ENCODE data around the gene PTMS. TPM values are rescaled to one million over a fixed set of nuclear protein-coding genes. Genes with fewer than 3 reads are reported as not detected.

Gene PTMS
- total RNA-seq, 2 donors from 2014 or later, result 285 to 339 TPM

DNA sequence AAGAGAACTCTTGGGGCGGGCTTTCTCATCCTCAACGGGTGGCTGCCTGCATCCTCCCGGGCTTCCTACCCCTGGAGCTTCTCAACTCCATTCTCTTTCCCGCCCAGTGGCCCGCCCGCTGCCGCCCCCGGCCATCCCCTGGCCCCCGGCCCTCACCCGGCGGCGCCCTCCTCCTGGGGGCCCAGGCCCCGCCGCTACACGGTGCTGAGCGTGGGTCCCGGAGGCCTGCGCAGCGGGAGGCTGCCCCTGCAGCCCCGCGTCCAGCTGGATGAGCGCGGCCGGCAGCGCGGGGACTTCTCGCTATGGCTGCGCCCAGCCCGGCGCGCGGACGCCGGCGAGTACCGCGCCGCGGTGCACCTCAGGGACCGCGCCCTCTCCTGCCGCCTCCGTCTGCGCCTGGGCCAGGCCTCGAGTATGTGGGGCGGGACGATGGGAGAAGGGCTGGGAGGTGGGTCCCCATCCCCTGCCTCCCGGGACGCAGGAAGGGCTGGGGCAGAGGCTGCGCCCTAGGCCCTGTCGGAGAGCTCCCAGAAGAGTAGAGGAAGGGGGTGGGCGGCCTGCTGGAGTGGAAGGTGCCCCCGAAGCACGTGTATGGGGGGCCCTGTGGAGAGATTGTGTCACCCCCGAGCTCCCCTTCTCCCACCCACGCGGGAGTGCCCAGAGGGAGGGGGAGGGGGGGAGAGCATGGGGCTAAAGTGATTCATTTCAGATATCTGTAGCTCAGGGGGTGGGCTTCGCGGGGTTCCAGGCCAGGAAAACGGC is 7.6 kb downstream of the PTMS start:
- no peaks in the 10 kb centered on the region for H3K9me3 ChIP-seq
- peak overlapping the region; percentile 5 to 9 for H3K4me3 ChIP-seq
- no peak for DNase-seq (ENCODE audit: low spot score)
- intact Hi-C loops (cut with DNase I), result no loop called here
- 45% methylated on average over 59 of the region's 60 CpGs for WGBS
- no peak overlapping the region for H3K27ac ChIP-seq
- H3K36me3 ChIP-seq, result peaks cover 0 to 7% of the 10 kb centered on the region in 2 donors
- H3K27me3 ChIP-seq (replicated peaks; ENCODE audit: insufficient read depth), result no peaks in the 10 kb centered on the region
- peaks cover 6% of the 10 kb centered on the region for H3K4me1 ChIP-seq (replicated peaks)
- TF ChIP-seq POLR2A (IDR thresholded peaks at IDR 0.05) (no peak), POLR2AphosphoS5 (IDR thresholded peaks at IDR 0.05) (no peak)
- TF ChIP-seq, protein P1, sequence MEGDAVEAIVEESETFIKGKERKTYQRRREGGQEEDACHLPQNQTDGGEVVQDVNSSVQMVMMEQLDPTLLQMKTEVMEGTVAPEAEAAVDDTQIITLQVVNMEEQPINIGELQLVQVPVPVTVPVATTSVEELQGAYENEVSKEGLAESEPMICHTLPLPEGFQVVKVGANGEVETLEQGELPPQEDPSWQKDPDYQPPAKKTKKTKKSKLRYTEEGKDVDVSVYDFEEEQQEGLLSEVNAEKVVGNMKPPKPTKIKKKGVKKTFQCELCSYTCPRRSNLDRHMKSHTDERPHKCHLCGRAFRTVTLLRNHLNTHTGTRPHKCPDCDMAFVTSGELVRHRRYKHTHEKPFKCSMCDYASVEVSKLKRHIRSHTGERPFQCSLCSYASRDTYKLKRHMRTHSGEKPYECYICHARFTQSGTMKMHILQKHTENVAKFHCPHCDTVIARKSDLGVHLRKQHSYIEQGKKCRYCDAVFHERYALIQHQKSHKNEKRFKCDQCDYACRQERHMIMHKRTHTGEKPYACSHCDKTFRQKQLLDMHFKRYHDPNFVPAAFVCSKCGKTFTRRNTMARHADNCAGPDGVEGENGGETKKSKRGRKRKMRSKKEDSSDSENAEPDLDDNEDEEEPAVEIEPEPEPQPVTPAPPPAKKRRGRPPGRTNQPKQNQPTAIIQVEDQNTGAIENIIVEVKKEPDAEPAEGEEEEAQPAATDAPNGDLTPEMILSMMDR (IDR thresholded peaks at IDR 0.05), result no peak

DNA sequence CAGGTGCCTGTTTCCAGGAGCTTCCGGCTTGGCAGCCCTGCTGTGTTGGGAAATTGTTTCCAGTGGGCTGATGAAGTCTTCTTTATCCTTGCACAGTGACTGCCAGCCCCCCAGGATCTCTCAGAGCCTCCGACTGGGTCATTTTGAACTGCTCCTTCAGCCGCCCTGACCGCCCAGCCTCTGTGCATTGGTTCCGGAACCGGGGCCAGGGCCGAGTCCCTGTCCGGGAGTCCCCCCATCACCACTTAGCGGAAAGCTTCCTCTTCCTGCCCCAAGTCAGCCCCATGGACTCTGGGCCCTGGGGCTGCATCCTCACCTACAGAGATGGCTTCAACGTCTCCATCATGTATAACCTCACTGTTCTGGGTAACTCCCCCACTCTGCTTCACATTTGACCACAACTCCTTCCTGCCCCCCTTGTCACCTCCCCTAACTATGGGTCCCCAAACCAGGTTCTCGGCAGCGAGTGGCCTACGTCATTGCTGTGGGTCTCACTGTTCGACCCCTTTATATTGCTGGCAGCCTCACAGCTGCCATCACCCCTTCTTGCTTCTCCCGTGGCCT is 8.4 kb downstream of the PTMS start:
- Histone ChIP-seq H3K4me1 (replicated peaks) (peaks cover 2% of the 10 kb centered on the region), H3K9me3 (no peaks in the 10 kb centered on the region), H3K36me3 (peaks cover 0 to 7% of the 10 kb centered on the region in 2 donors), H3K27ac (peak overlapping the region; percentile 47 to 89), H3K27me3 (replicated peaks; ENCODE audit: insufficient read depth) (no peaks in the 10 kb centered on the region), H3K4me3 (no peak overlapping the region)
- TF ChIP-seq POLR2AphosphoS5 (IDR thresholded peaks at IDR 0.05) (no peak), POLR2A (IDR thresholded peaks at IDR 0.05) (no peak)
- TF ChIP-seq, protein P1 (IDR thresholded peaks at IDR 0.05), result no peak
- no peak for DNase-seq (ENCODE audit: low spot score)
- 85% methylated on average over 15 of the region's 15 CpGs for WGBS
- intact Hi-C loops (cut with DNase I), result loop anchor here (5.0 kb wide), 2 partner anchors 37 to 157 kb away; no protein-coding TSS in a partner anchor

DNA sequence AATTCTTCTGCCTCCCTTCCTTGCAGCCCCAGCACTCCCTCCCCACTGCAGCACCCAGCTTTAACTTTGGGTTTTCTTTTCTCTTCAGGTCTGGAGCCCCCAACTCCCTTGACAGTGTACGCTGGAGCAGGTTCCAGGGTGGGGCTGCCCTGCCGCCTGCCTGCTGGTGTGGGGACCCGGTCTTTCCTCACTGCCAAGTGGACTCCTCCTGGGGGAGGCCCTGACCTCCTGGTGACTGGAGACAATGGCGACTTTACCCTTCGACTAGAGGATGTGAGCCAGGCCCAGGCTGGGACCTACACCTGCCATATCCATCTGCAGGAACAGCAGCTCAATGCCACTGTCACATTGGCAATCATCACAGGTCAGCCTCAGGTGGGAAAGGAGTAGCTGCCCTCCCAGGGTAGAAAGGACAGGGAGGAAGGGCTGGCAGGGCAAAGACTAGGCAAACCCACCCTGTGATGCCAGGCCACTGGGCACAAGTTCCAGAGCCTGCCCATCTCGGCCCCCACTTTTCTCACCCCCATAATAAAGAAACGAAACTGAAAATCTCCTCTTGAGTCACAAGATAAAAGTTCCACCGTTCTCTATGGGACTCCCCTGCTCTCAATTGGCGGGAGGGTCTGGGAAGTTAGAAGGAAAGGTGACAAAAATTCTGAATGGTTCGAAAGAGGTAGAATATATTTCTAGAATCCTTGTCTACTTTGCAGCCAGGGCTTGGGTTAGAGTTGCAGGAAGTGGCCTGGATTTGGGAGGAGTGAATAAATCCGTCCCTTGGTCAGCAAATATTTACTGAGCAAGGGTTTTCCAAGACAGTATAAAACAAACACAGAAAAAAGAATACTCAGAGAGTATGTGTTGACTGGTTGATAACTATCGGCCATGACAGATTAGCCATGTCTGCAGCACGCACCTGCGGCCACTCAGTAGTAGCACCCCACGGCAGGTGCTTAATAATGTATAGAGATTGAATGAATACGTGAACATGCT is 9.3 kb downstream of the PTMS start:
- DNase-seq (ENCODE audit: low spot score), result no peak
- Histone ChIP-seq H3K4me1 (replicated peaks) (peaks cover 2% of the 10 kb centered on the region), H3K36me3 (peaks cover 0 to 2% of the 10 kb centered on the region in 2 donors), H3K27me3 (replicated peaks; ENCODE audit: insufficient read depth) (no peaks in the 10 kb centered on the region), H3K9me3 (no peaks in the 10 kb centered on the region), H3K4me3 (no peak overlapping the region), H3K27ac (peak overlapping the region; percentile 51 to 89)
- intact Hi-C loops (cut with DNase I), result loop anchor here (5.0 kb wide), 2 partner anchors 38 to 158 kb away; no protein-coding TSS in a partner anchor
- 72% methylated on average over 16 of the region's 16 CpGs for WGBS
- TF ChIP-seq POLR2AphosphoS5 (IDR thresholded peaks at IDR 0.05) (peak; percentile 69), POLR2A (IDR thresholded peaks at IDR 0.05) (no peak)

DNA sequence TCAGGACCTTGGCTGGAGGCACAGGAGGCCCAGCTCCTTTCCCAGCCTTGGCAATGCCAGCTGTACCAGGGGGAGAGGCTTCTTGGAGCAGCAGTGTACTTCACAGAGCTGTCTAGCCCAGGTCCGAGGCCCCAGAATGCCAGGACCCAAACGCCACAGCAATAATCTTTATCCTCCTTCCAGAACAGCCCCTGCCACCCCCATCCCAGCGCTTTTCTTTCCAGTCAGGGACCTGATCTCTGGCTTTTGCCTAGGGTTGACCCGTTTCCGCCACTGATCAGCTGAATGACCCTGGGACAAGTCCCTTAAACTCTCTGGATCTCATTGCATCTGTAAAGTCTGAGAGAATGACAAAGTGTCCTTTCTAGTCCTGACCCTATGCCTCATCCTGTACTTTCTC is 11.2 kb downstream of the PTMS start:
- 88% methylated on average over 5 of the region's 5 CpGs for WGBS
- no peak overlapping the region for H3K4me3 ChIP-seq
- DNase-seq (ENCODE audit: low spot score), result no peak
- peaks cover 2% of the 10 kb centered on the region for H3K4me1 ChIP-seq (replicated peaks)
- H3K27me3 ChIP-seq (replicated peaks; ENCODE audit: insufficient read depth), result no peaks in the 10 kb centered on the region
- intact Hi-C loops (cut with DNase I), result loop anchor here (5.0 kb wide), 2 partner anchors 40 to 160 kb away; no protein-coding TSS in a partner anchor
- peak overlapping the region; percentile 89 to 92 for H3K27ac ChIP-seq
- TF ChIP-seq, protein P1 (IDR thresholded peaks at IDR 0.05), result no peak
- TF ChIP-seq POLR2AphosphoS5 (IDR thresholded peaks at IDR 0.05) (no peak), POLR2A (IDR thresholded peaks at IDR 0.05) (no peak)
- H3K9me3 ChIP-seq, result no peaks in the 10 kb centered on the region
- H3K36me3 ChIP-seq, result no peaks in the 10 kb centered on the region

DNA sequence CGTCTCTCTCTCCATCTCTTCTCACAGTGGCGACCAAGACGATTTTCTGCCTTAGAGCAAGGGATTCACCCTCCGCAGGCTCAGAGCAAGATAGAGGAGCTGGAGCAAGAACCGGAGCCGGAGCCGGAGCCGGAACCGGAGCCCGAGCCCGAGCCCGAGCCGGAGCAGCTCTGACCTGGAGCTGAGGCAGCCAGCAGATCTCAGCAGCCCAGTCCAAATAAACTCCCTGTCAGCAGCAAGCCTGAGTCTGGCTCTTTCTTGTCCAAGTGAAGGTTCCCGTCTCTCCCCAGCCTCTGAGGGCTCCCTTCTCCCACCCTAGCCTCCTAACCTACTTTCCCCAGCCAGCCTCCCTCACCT is 12.0 kb downstream of the PTMS start:
- DNase-seq (ENCODE audit: low spot score), result no peak
- no peaks in the 10 kb centered on the region for H3K9me3 ChIP-seq
- H3K4me3 ChIP-seq, result peak overlapping the region; percentile 20 to 34
- TF ChIP-seq, protein P1 (IDR thresholded peaks at IDR 0.05), result no peak
- TF ChIP-seq POLR2A (IDR thresholded peaks at IDR 0.05) (no peak), POLR2AphosphoS5 (IDR thresholded peaks at IDR 0.05) (no peak)
- 22% methylated on average over 14 of the region's 14 CpGs for WGBS
- peak overlapping the region; percentile 89 to 92 for H3K27ac ChIP-seq
- no peaks in the 10 kb centered on the region for H3K36me3 ChIP-seq
- no peaks in the 10 kb centered on the region for H3K27me3 ChIP-seq (replicated peaks; ENCODE audit: insufficient read depth)
- intact Hi-C loops (cut with DNase I), result loop anchor here (2.0 to 5.0 kb wide), 3 partner anchors 25 to 161 kb away; partner anchors contain the start of gene MLF2
- peaks cover 2% of the 10 kb centered on the region for H3K4me1 ChIP-seq (replicated peaks)

All from prostate gland (tissue), 2 donors.